Smooth muscle cell (in vitro differentiated cells): ENCODE data around the gene PI4KA. TPM values are rescaled to one million over a fixed set of nuclear protein-coding genes. Genes with fewer than 3 reads are reported as not detected.

Source experiments
- DNase-seq: peaks from one replicate; lab custom pipeline; 2025; ENCODE audit not compliant: unreplicated experiment; lab: John Stamatoyannopoulos, UW
- H2AFZ ChIP-seq: fragments of 200-600 bp; sonication (generic); 2 replicates; pipeline ENCODE4 v1.6.0; 2016; ENCODE audit warnings: antibody characterized with exemption, low read depth, mild to moderate bottlenecking
- H3F3A ChIP-seq: fragments of 200-600 bp; sonication (generic); 2 replicates; pipeline ENCODE4 v1.6.0; 2017; ENCODE audit warnings: antibody characterized with exemption, low read depth
- H3K27ac ChIP-seq: fragments of 200-600 bp; sonication (generic); 2 replicates; pipeline ENCODE4 v1.5.1; 2016; ENCODE audit warnings: low read depth, mild to moderate bottlenecking
- H3K27me3 ChIP-seq: fragments of 200-600 bp; sonication (generic); 2 replicates; pipeline ENCODE4 v1.6.1; 2016; ENCODE audit warnings: low read depth, mild to moderate bottlenecking
- H3K36me3 ChIP-seq: fragments of 200-600 bp; sonication (generic); 2 replicates; pipeline ENCODE4 v1.5.1; 2016; ENCODE audit warnings: low read depth
- H3K4me1 ChIP-seq: fragments of 200-600 bp; sonication (generic); 2 replicates; pipeline ENCODE4 v1.5.1; 2016; ENCODE audit warnings: low read depth
- H3K4me2 ChIP-seq: fragments of 200-600 bp; sonication (generic); 2 replicates; pipeline ENCODE4 v1.6.0; 2016; ENCODE audit warnings: mild to moderate bottlenecking
- H3K4me3 ChIP-seq: fragments of 200-600 bp; sonication (generic); 2 replicates; pipeline ENCODE4 v1.5.1; 2016; ENCODE audit warnings: mild to moderate bottlenecking
- H3K79me2 ChIP-seq: fragments of 200-600 bp; sonication (generic); 2 replicates; pipeline ENCODE4 v1.6.0; 2016; ENCODE audit warnings: low read depth, mild to moderate bottlenecking
- H3K9ac ChIP-seq: fragments of 200-600 bp; sonication (generic); 2 replicates; pipeline ENCODE4 v1.6.0; 2016; ENCODE audit warnings: low read depth
- H3K9me3 ChIP-seq: fragments of 200-600 bp; sonication (generic); replicated peaks from 2 replicates; pipeline ENCODE4 v1.5.1; 2016; ENCODE audit warnings: low read depth
- H4K20me1 ChIP-seq: fragments of 200-600 bp; sonication (generic); 2 replicates; pipeline ENCODE4 v1.6.0; 2016; ENCODE audit warnings: low read depth
- CTCF ChIP-seq: fragments of 200-600 bp; sonication (generic); IDR thresholded peaks from 2 replicates; pipeline ENCODE4 v1.5.1; 2017; ENCODE audit warnings: borderline replicate concordance, mild to moderate bottlenecking, antibody characterized with exemption; ENCODE audit not compliant: insufficient read depth, poor library complexity, severe bottlenecking
- WGBS: methylation state at CpG from one replicate; pipeline ENCODE4 v1.1.7; 2016; ENCODE audit warnings: low lambda C conversion rate; 5-methylcytosine and 5-hydroxymethylcytosine counted together
- polyA plus RNA-seq: library from polyadenylated mRNA; unstranded; fragments of >200 nt; fragmentation: Nextera tagmentation; extraction: Ambion mirVana; gene quantifications from 2 replicates; pipeline ENCODE4 v1.2.1, GENCODE V29; 2016
- total RNA-seq: library from RNA; depleted of rRNA; stranded (reverse); fragments of >200 nt; gene quantifications from 2 replicates; pipeline ENCODE4 v1.2.3, GENCODE V29; 2014

Gene PI4KA
- total and polyA plus RNA-seq, 2 experiments from 2014 or later = 23.5 to 33.2 TPM

- WGBS = 71% methylated on average over 8 of the region's 8 CpGs
- Histone ChIP-seq H2AFZ (peak overlapping the region; percentile 96), H3K79me2 (peaks cover 25% of the 10 kb centered on the region), H3K4me2 (peak overlapping the region; percentile 95), H3K9ac (peak overlapping the region; percentile 72), H3F3A (peaks cover 5% of the 10 kb centered on the region), H3K27me3 (no peaks in the 10 kb centered on the region), H3K36me3 (no peaks in the 10 kb centered on the region), H4K20me1 (peaks cover 56% of the 10 kb centered on the region), H3K4me3 (peak overlapping the region; percentile 86), H3K27ac (no peak overlapping the region), H3K9me3 (no peaks in the 10 kb centered on the region), H3K4me1 (peaks cover 8% of the 10 kb centered on the region)
- no peak for TF ChIP-seq CTCF
- no peak for DNase-seq
Observed at GRCh38 chr22:20859615-20860014, 1.0 kb upstream of the PI4KA start.

GRCh38 chr22:20857838-20858614 lies 585 bp downstream of the PI4KA start:
- peak overlapping the region; percentile 80 for H3K9ac ChIP-seq
- no peak for TF ChIP-seq CTCF
- no peaks in the 10 kb centered on the region for H3K36me3 ChIP-seq
- peak overlapping the region; percentile 86 for H3K4me3 ChIP-seq
- H3K9me3 ChIP-seq = no peaks in the 10 kb centered on the region
- H2AFZ ChIP-seq = peak overlapping the region; percentile 86
- H3F3A ChIP-seq = peaks cover 5% of the 10 kb centered on the region
- H3K4me2 ChIP-seq = peak overlapping the region; percentile 95
- H3K27ac ChIP-seq = peak overlapping the region; percentile 52
- peak; percentile 80 for DNase-seq
- H3K27me3 ChIP-seq = no peaks in the 10 kb centered on the region
- H3K79me2 ChIP-seq = peaks cover 41% of the 10 kb centered on the region
- H3K4me1 ChIP-seq = peaks cover 8% of the 10 kb centered on the region
- WGBS = 2% methylated on average over 20 of the region's 38 CpGs
- peaks cover 56% of the 10 kb centered on the region for H4K20me1 ChIP-seq

- Histone ChIP-seq H4K20me1 (peaks cover 58% of the 10 kb centered on the region), H3F3A (peaks cover 5% of the 10 kb centered on the region), H3K79me2 (peaks cover 49% of the 10 kb centered on the region), H3K27ac (peak overlapping the region; percentile 52), H3K9me3 (no peaks in the 10 kb centered on the region), H3K4me1 (peaks cover 8% of the 10 kb centered on the region), H3K4me2 (peak overlapping the region; percentile 95), H3K27me3 (no peaks in the 10 kb centered on the region), H2AFZ (no peak overlapping the region), H3K9ac (no peak overlapping the region), H3K4me3 (peak overlapping the region; percentile 86), H3K36me3 (no peaks in the 10 kb centered on the region)
- WGBS = 71% methylated on average over 7 of the region's 7 CpGs
- no peak for TF ChIP-seq CTCF
- DNase-seq = no peak
Observed at GRCh38 chr22:20857247-20857643, 1.4 kb downstream of the PI4KA start.

- Histone ChIP-seq H3K4me3 (no peak overlapping the region), H3K9me3 (no peaks in the 10 kb centered on the region), H3K27me3 (no peaks in the 10 kb centered on the region), H3K4me2 (no peak overlapping the region), H3K36me3 (no peaks in the 10 kb centered on the region), H4K20me1 (peaks cover 91% of the 10 kb centered on the region), H3K79me2 (peaks cover 74% of the 10 kb centered on the region), H3K27ac (no peak overlapping the region), H3F3A (peaks cover 5% of the 10 kb centered on the region), H2AFZ (no peak overlapping the region), H3K9ac (no peak overlapping the region), H3K4me1 (peaks cover 8% of the 10 kb centered on the region)
- no peak for TF ChIP-seq CTCF
- 92% methylated on average over 3 of the region's 3 CpGs for WGBS
- DNase-seq = no peak
Observed at GRCh38 chr22:20853236-20853660, 5.4 kb downstream of the PI4KA start.
